K562 (cell line): ENCODE data around the gene TXNRD1. TPM values are rescaled to one million over a fixed set of nuclear protein-coding genes. Genes with fewer than 3 reads are reported as not detected.

Experiments
- CTCF ChIP-seq, 3 experiments: IDR thresholded peaks in 2 of 3; conservative IDR thresholded peaks in 1 of 3; 2 replicates each; pipeline ENCODE4 v1.5.1; 2011 to 2012; ENCODE audit warnings: low read length in 3 of 3, mild to moderate bottlenecking in 3 of 3, control low read depth in 2 of 3, improper control_type of control experiment in 1 of 3, inconsistent platforms in 1 of 3, low read depth in 1 of 3, mixed read lengths in 1 of 3, moderate library complexity in 1 of 3; ENCODE audit not compliant: insufficient read depth in 2 of 3
- EP400 ChIP-seq: fragments of 450-650 bp; IDR thresholded peaks from 2 replicates; pipeline ENCODE4 v1.6.1; 2017; ENCODE audit warnings: antibody characterized with exemption, mild to moderate bottlenecking, moderate library complexity
- ESRRB ChIP-seq: fragments of 250-450 bp; sonication (Bioruptor Pico); IDR thresholded peaks from 2 replicates; pipeline ENCODE4 v1.5.0; 2020; ENCODE audit warnings: mild to moderate bottlenecking, moderate library complexity, borderline replicate concordance
- JUND ChIP-seq, 2 experiments: IDR thresholded peaks; 2 replicates in 1 of 2; 3 replicates in 1 of 2; pipeline ENCODE4 v1.6.1; 2011; ENCODE audit warnings: borderline replicate concordance in 2 of 2, low read depth in 2 of 2, low read length in 2 of 2, improper control_type of control experiment in 1 of 2, missing biosample characterization in 1 of 2, missing genetic modification characterization in 1 of 2, missing genetic modification reagents in 1 of 2
- MAZ ChIP-seq, 2 experiments: fragments of 450-650 bp in 1 of 2; sonication (generic) in 1 of 2; formaldehyde crosslinking; IDR thresholded peaks in 1 of 2; conservative IDR thresholded peaks in 1 of 2; 2 replicates each; pipeline versions ENCODE4 v1.4.0 to v1.5.0; 2020; ENCODE audit warnings: mild to moderate bottlenecking in 1 of 2, missing genetic modification reagents in 1 of 2
- MED1 ChIP-seq: sonication (generic); formaldehyde crosslinking; IDR thresholded peaks from 2 replicates; pipeline ENCODE4 v1.8.1; 2023; ENCODE audit warnings: missing genetic modification reagents, borderline replicate concordance
- MYC ChIP-seq, 2 experiments: fragments of 250-450 bp in 1 of 2; sonication (Bioruptor Pico) in 1 of 2; IDR thresholded peaks; 2 replicates each; pipeline versions ENCODE4 v1.5.1 to v1.6.1; 2012 to 2021; ENCODE audit warnings: low read depth in 2 of 2, borderline replicate concordance in 1 of 2, improper control_type of control experiment in 1 of 2, low read length in 1 of 2, mild to moderate bottlenecking in 1 of 2, moderate library complexity in 1 of 2
- NEUROD1 ChIP-seq: fragments of 150-350 bp; IDR thresholded peaks from 2 replicates; pipeline ENCODE4 v1.6.1; 2014; ENCODE audit warnings: borderline replicate concordance, low read length, low read depth; ENCODE audit not compliant: partially characterized antibody
- POLR2AphosphoS5 ChIP-seq: IDR thresholded peaks from 2 replicates; pipeline ENCODE4 v1.6.1; 2011; ENCODE audit warnings: mild to moderate bottlenecking, low read depth, low read length, moderate library complexity; ENCODE audit not compliant: control insufficient read depth, insufficient read depth
- RAD21 ChIP-seq, 2 experiments: fragments of 250-450 bp in 1 of 2; fragments of 450-650 bp in 1 of 2; sonication (Bioruptor Pico) in 1 of 2; formaldehyde crosslinking in 1 of 2; IDR thresholded peaks in 1 of 2; conservative IDR thresholded peaks in 1 of 2; 2 replicates each; pipeline versions ENCODE4 v1.4.0 to v1.8.0; 2020 to 2022; ENCODE audit warnings: mild to moderate bottlenecking in 2 of 2, moderate library complexity in 1 of 2
- TAF1 ChIP-seq: IDR thresholded peaks from 2 replicates; pipeline ENCODE4 v1.6.1; 2011; ENCODE audit warnings: mild to moderate bottlenecking, low read length, moderate library complexity; ENCODE audit not compliant: insufficient read depth, control insufficient read depth, severe bottlenecking; ENCODE audit errors: extremely low read depth
- TOE1 ChIP-seq, 2 experiments: fragments of 450-650 bp in 1 of 2; sonication (generic) in 1 of 2; formaldehyde crosslinking in 1 of 2; IDR thresholded peaks; 2 replicates each; pipeline versions ENCODE4 v1.7.1 to v1.8.0; 2016 to 2022; ENCODE audit warnings: borderline replicate concordance in 2 of 2, mild to moderate bottlenecking in 2 of 2, antibody characterized with exemption in 1 of 2, inconsistent platforms in 1 of 2, low read depth in 1 of 2, missing genetic modification reagents in 1 of 2, moderate library complexity in 1 of 2
- ZBTB43 ChIP-seq: sonication (generic); formaldehyde crosslinking; IDR thresholded peaks from 2 replicates; pipeline ENCODE4 v1.8.0; 2023; ENCODE audit warnings: mild to moderate bottlenecking, missing genetic modification reagents
- ZNF263 ChIP-seq: sonication (generic); formaldehyde crosslinking; IDR thresholded peaks from 2 replicates; pipeline ENCODE4 v1.8.0; 2022; ENCODE audit warnings: mild to moderate bottlenecking, missing genetic modification reagents, borderline replicate concordance
- ZNF696 ChIP-seq: fragments of 250-450 bp; sonication (Bioruptor Pico); conservative IDR thresholded peaks from 2 replicates; pipeline ENCODE4 v1.4.0; 2020; ENCODE audit warnings: mild to moderate bottlenecking, moderate library complexity
- polyA plus RNA-seq, 8 experiments: library from polyadenylated mRNA; depleted of rRNA in 4 of 8; stranded (reverse) in 5 of 8; unstranded in 3 of 8; fragments of >200 nt; fragmentation: Nextera tagmentation in 2 of 8; fragmentation: Illumina TruSeq in 1 of 8; extraction: Ambion mirVana in 2 of 8; extraction: Trizol in 1 of 8; gene quantifications; 2 replicates each; pipeline versions ENCODE4 v1.2.1 to v1.2.3, GENCODE V29; 2011 to 2014; ENCODE audit warnings: inconsistent platforms in 1 of 8, missing spikeins in 1 of 8
- total RNA-seq, 7 experiments: library from RNA; depleted of rRNA in 6 of 7; stranded (reverse); fragments of >200 nt in 6 of 7; fragmentation: Illumina TruSeq in 2 of 7; extraction: Trizol in 2 of 7; gene quantifications; 2 replicates each; pipeline versions ENCODE4 v1.2.1 to v1.2.3, GENCODE V29; 2011 to 2021; ENCODE audit warnings: low replicate concordance in 1 of 7
- TF ChIP-seq, protein P1 (sequence below): fragments of 250-450 bp; sonication (Bioruptor Pico); IDR thresholded peaks from 2 replicates; pipeline ENCODE4 v1.8.0; 2022; ENCODE audit warnings: inconsistent platforms, mild to moderate bottlenecking, moderate library complexity, borderline replicate concordance

The TXNRD1 gene
- total and polyA plus RNA-seq, 9 of the 15 experiments (the other 6 are each of a cell fraction or from before 2014, with no cell fraction given) = 107 to 189 (median 146) TPM

- TF ChIP-seq JUND (IDR thresholded peaks at IDR 0.05; ENCODE audit: borderline replicate concordance, low read depth, low read length) = 0 out of 2 replicates have a peak, but pooled peaks have one; percentile 9
- no peak for TF ChIP-seq JUND (tag; IDR thresholded peaks at IDR 0.05; ENCODE audit: borderline replicate concordance, low read depth, low read length)
- no peak for TF ChIP-seq ESRRB (CRISPR knock-in tag)
- TF ChIP-seq, protein P1, sequence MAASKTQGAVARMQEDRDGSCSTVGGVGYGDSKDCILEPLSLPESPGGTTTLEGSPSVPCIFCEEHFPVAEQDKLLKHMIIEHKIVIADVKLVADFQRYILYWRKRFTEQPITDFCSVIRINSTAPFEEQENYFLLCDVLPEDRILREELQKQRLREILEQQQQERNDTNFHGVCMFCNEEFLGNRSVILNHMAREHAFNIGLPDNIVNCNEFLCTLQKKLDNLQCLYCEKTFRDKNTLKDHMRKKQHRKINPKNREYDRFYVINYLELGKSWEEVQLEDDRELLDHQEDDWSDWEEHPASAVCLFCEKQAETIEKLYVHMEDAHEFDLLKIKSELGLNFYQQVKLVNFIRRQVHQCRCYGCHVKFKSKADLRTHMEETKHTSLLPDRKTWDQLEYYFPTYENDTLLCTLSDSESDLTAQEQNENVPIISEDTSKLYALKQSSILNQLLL = no peak
- no peak for TF ChIP-seq POLR2AphosphoS5
- no peak for TF ChIP-seq ZNF696 (CRISPR knock-in tag)
- TF ChIP-seq TOE1 (IDR thresholded peaks at IDR 0.05; ENCODE audit: borderline replicate concordance) = 0 out of 2 replicates have a peak, but pooled peaks have one; percentile 21
- no peak for TF ChIP-seq TOE1 (CRISPR knock-in tag; IDR thresholded peaks at IDR 0.05; ENCODE audit: borderline replicate concordance, low read depth)
- no peak for TF ChIP-seq ZNF263 (CRISPR knock-in tag)
- no peak for TF ChIP-seq MED1 (CRISPR knock-in tag)
- peak in 1 of 2 experiments; percentile 55; a peak in 1 of 4 replicates for TF ChIP-seq MAZ (CRISPR knock-in tag; conservative IDR thresholded peaks at IDR 0.05 in 1 of 2, IDR thresholded peaks at IDR 0.05 in 1 of 2)
- no peak for TF ChIP-seq TAF1
- peak; percentile 91 to 96 for TF ChIP-seq RAD21 (CRISPR knock-in tag; conservative IDR thresholded peaks at IDR 0.05 in 1 of 2, IDR thresholded peaks at IDR 0.05 in 1 of 2)
- TF ChIP-seq NEUROD1 = no peak
- TF ChIP-seq MYC (IDR thresholded peaks at IDR 0.05; ENCODE audit: low read depth, low read length) = 0 out of 2 replicates have a peak, but pooled peaks have one; percentile 40
- no peak for TF ChIP-seq MYC (CRISPR knock-in tag; IDR thresholded peaks at IDR 0.05; ENCODE audit: borderline replicate concordance, low read depth)
- TF ChIP-seq CTCF (IDR thresholded peaks at IDR 0.05 in 2 of 3, conservative IDR thresholded peaks at IDR 0.05 in 1 of 3; ENCODE audit: insufficient read depth in 2 of 3, low read depth in 1 of 3, low read length in 3 of 3) = peak; percentile 87 to 91 (median 89)
- TF ChIP-seq EP400 = peak; percentile 12; the same call in 1 of the 2 replicates
- TF ChIP-seq ZBTB43 (CRISPR knock-in tag) = no peak
Observed at GRCh38 chr12:104358353-104359003, 142.9 kb downstream of the TXNRD1 start (continued).
